ENCODE results near the gene ARHGAP29. TPM values are rescaled to one million over a fixed set of nuclear protein-coding genes. Genes with fewer than 3 reads are reported as not detected.

ARHGAP29 gene
- total and polyA plus RNA-seq, 2 of the 4 experiments (the other 2 are of a cell fraction): 19.1 to 30.3 TPM

GRCh38 chr1:94191216-94191615, 46.2 kb downstream of the ARHGAP29 start:
- no peak overlapping the region for H2BK5ac ChIP-seq (ENCODE audit: low read depth, low read length, poor library complexity, severe bottlenecking)
- DNase-seq: no peak
- no peak overlapping the region for H4K91ac ChIP-seq (ENCODE audit: insufficient read depth, low read depth, low read length)
- no peaks in the 10 kb centered on the region for H3K9me3 ChIP-seq (ENCODE audit: control insufficient read depth, insufficient read depth, low read length)
- no peak overlapping the region for H3K14ac ChIP-seq (replicated peaks; ENCODE audit: low read depth, low read length)
- ChIA-PET CTCF (no interaction called here), POLR2A (ENCODE audit: unreplicated experiment) (no interaction called here)
- ATAC-seq (ENCODE audit: low read depth): no peak
- H3K56ac ChIP-seq (ENCODE audit: extremely low read depth, insufficient read depth, low read length): no peak overlapping the region
- no peak overlapping the region for H3K23ac ChIP-seq (ENCODE audit: low read depth, low read length)
- no peak overlapping the region for H3K9ac ChIP-seq (ENCODE audit: low read depth, low read length)
- H2AK5ac ChIP-seq (ENCODE audit: low read depth, low read length): no peak overlapping the region
- no CpG with 5 or more reads among the region's 1 CpG for WGBS, 2 experiments (ENCODE audit: extremely low coverage in 2 of 2, insufficient read length in 1 of 2)
- H2AK9ac ChIP-seq (replicated peaks; ENCODE audit: low read depth, low read length, poor library complexity): no peak overlapping the region
- no peak overlapping the region for H4K5ac ChIP-seq (ENCODE audit: low read depth, low read length)
- H3K36me3 ChIP-seq (ENCODE audit: control insufficient read depth, insufficient read depth, low read length): peaks cover 3% of the 10 kb centered on the region
- BruUV-seq (replicated peaks): no TSS peak
- intact Hi-C loops (cut with micrococcal nuclease) (no loop called here), dilution Hi-C loops (cut with HindIII; ENCODE audit: low sequenced_read_pairs, unreplicated experiment) (no loop called here), in situ Hi-C loops (cut with MboI; ENCODE audit: low sequenced_read_pairs) (no loop called here)
- no peak overlapping the region for H3K4me2 ChIP-seq (ENCODE audit: low read depth, low read length)
- H2BK15ac ChIP-seq (ENCODE audit: low read depth, low read length): no peak overlapping the region
- no peak overlapping the region for H2BK20ac ChIP-seq (ENCODE audit: low read depth, low read length)
- no peak overlapping the region for H3K4me3 ChIP-seq (ENCODE audit: insufficient read depth, low read depth, low read length)
- H3K27me3 ChIP-seq (ENCODE audit: control insufficient read depth, insufficient read depth, low read length): no peaks in the 10 kb centered on the region
- no peak for TF ChIP-seq RCOR1 (IDR thresholded peaks at IDR 0.05; ENCODE audit: insufficient replicate concordance, low read length)
- TF ChIP-seq RFX5 (IDR thresholded peaks at IDR 0.05; ENCODE audit: low read depth, low read length): no peak
- TF ChIP-seq FOS (IDR thresholded peaks at IDR 0.05; ENCODE audit: low read depth, low read length): no peak
- TF ChIP-seq CEBPB (IDR thresholded peaks at IDR 0.05; ENCODE audit: low read depth, low read length): no peak
- TF ChIP-seq USF2 (IDR thresholded peaks at IDR 0.05; ENCODE audit: low read depth, low read length): no peak
- TF ChIP-seq BHLHE40 (IDR thresholded peaks at IDR 0.05; ENCODE audit: low read depth, low read length): no peak
- no peak for TF ChIP-seq SMC3 (IDR thresholded peaks at IDR 0.05; ENCODE audit: low read depth, low read length)
- TF ChIP-seq CTCF (conservative IDR thresholded peaks at IDR 0.05; ENCODE audit: low read depth, low read length): no peak
- TF ChIP-seq MAFK (IDR thresholded peaks at IDR 0.05; ENCODE audit: low read depth, low read length): no peak
- TF ChIP-seq POLR2A (IDR thresholded peaks at IDR 0.05; ENCODE audit: low read depth, low read length): no peak
- no peak for TF ChIP-seq NFE2L2 (IDR thresholded peaks at IDR 0.05; ENCODE audit: low read depth, low read length)
- TF ChIP-seq RAD21 (IDR thresholded peaks at IDR 0.05; ENCODE audit: low read length): no peak
- no peak for TF ChIP-seq ELK1 (IDR thresholded peaks at IDR 0.05; ENCODE audit: borderline replicate concordance, low read depth, low read length)
- no peak for TF ChIP-seq MAZ (IDR thresholded peaks at IDR 0.05; ENCODE audit: borderline replicate concordance, low read depth, low read length)
- no peak for TF ChIP-seq CHD1 (IDR thresholded peaks at IDR 0.05; ENCODE audit: low read depth, low read length)
- no peak overlapping the region for H3K18ac ChIP-seq (ENCODE audit: low read depth, low read length)
- no peak overlapping the region for H2BK120ac ChIP-seq (ENCODE audit: low read depth, low read length)
- H4K8ac ChIP-seq (ENCODE audit: low read depth in 2 of 2, low read length in 2 of 2): no peak overlapping the region
- H3K79me1 ChIP-seq (ENCODE audit: low read depth in 1 of 2, low read length in 2 of 2): peaks cover 5 to 18% of the 10 kb centered on the region in 2 experiments; a peak in 2 of 4 replicates
- H3K4me1 ChIP-seq (ENCODE audit: control insufficient read depth, insufficient read depth, low read length): no peaks in the 10 kb centered on the region
- no peaks in the 10 kb centered on the region for H3K9me1 ChIP-seq (ENCODE audit: insufficient read depth, low read length)
- H3K27ac ChIP-seq (ENCODE audit: insufficient read depth, low read length): no peak overlapping the region
- no peak overlapping the region for H2AFZ ChIP-seq (replicated peaks; ENCODE audit: low read length, poor library complexity)
- no peak overlapping the region for H3K4ac ChIP-seq (ENCODE audit: low read depth, low read length)
- no peaks in the 10 kb centered on the region for H4K20me1 ChIP-seq (ENCODE audit: insufficient read depth, low read length)

Measured in IMR-90 (cell line).